ENCODE results near the gene NEUROG3.

NEUROG3 gene, protein sequence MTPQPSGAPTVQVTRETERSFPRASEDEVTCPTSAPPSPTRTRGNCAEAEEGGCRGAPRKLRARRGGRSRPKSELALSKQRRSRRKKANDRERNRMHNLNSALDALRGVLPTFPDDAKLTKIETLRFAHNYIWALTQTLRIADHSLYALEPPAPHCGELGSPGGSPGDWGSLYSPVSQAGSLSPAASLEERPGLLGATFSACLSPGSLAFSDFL

DNA sequence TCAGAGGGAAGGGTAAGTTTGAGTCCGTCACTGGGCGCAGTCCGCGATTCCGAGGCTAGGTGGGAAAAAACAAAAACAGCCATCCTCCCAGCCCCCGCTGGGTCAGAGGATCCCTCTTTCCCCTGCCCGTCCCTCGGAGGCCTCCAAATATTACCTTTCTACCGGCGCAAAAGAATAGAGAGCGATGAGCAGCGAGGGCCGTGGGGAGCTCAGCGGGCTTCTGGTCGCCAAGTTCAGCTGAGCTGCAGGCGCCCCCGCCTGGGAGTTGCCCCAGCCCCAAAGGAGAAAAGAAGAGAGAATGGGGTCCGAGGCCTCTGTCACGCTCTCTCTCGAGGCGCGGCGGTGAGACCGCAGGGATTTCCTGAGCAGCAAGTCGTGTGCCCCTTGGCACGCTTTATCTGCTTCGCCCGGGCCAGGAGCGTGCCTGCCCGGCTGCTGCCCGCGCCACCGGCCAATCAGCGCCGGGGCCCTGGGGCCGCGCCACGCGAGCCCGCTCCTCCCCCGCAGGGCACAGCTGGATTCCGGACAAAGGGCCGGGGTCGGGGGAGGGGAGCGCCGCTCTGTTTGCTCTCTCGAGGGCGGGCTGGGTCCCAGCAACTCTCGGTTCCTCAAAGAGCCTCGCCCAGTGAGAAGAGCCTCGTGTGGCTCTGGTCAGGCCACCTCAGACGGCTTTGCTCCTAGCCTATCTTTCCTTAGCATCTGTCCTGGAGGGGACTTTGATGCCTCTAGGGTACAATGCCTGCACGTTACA is at the start of gene NEUROG3:
NEUROG3 (minus strand) TSS at position 367 of the 751 bp plus-strand sequence. CDS start 379 bp downstream, outside the sequence.
- DNase-seq, result no peak

DNA sequence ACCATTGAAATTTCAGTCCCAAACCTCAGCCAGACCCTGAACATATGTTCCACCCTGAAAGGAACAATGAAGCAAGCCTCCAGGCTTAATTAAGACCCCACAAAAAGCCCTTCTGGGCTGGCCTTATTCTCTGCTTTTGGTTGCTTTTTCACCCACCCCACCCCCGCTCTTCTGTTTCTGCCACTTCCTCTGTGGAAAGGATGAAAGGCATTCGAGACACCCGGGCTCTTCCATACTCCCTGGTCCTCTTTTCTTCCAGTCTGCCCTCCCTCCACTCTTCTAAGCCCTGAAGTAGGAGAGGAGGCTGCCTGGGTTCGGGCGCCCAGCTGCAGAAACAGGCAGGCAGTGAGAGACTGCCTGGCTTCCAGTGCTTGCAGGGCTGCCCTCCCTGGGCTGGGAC is 47.4 kb upstream of the NEUROG3 start:
- DNase-seq, result no peak

DNA sequence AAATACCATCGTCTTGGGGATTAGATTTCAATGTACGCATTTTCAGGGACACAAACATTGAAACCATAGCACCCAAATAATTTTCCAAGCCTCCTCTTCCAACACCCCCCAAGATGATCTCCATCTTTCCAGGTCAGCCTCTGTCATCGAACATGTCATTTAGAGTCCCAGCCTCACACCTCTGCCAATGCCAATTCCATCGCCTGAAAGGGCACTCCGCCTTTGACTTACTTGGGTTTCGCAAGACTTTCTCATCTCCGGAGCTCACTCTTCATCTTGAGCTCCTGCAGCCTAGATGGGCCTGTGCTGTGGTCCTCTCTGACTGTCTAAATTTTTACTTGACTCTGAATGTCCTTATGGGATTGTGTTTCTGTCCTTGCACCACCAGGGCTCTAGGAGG is 46.4 kb upstream of the NEUROG3 start:
- DNase-seq, result no peak

DNA sequence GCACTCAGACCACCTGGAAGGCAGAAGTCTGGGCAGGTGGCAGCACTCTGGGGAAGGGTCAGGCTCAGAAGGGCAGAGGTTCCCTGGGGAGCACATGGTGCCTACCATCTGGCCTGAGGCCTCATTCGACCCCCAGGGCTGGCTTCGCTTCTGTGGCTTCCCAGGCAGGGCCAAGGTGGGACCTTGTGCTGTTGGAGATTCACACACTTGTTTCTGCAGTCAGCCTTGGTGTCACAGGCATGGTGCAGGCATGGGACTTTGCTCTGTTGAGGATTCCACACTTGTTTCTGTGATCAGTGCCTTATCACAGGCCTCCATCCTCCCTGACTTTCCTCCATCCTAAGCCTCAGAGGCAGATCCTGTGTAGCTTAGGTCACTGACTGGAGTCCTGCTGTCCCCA is 45.5 kb upstream of the NEUROG3 start:
- DNase-seq, result no peak

DNA sequence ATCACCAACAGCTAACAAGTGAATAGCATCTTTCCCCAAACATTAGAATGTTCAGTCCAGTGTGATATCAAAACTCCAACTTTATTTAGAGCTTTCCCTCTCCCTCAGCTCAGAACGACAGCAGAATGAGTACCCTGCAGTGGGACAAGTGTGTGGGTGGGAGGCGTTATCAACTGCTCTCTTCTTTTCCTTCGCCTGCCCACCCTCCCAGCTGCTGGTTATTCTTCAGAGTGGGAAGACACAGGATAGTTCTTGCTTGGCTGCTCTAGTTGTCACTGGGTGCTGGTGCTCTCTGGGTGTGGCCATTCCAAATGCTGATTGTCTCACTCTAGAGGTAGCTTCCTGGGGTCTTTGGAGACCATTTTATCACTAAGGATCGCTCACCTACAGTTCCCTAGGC is 43.1 kb upstream of the NEUROG3 start:
- DNase-seq, result no peak

DNA sequence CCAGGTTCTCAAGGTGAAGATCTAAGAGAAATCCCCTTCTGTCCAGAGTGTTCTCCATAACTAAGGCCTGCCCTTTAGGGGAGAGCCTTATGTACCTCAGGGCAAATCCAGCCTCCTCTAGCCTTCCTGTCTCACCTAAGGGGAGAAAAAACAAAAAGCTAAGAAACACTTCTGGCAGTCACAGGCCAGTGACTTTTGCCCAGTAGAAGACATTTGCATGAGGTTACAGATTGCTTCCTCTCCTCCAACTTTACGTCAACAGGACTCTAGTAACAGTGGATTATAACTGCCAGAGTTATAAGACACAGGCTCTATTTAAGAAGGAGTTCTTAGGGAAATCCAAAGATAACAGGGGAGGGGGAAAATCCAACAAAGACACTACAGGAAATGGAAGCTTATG is 40.9 kb upstream of the NEUROG3 start:
- DNase-seq, result no peak

DNA sequence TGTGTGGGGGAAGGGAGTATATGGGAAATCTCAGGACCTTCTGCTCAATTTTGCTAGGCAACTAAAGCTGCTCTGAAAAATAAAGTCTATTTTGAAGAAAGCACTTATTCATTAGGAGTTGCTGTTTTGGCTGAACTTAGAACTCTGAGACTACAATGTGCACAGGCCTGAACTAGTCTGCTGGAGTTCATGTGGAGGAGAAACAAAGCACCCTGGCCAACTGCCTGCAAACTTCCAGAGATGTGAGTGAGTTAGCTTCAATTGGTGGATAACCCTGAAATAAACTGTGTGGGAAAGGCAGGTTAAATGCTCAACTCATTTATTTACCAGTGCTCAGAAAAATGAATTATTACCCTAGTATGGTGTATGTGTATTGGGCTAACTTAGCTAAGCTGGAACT is 39.5 kb upstream of the NEUROG3 start:
- no peak for DNase-seq

DNA sequence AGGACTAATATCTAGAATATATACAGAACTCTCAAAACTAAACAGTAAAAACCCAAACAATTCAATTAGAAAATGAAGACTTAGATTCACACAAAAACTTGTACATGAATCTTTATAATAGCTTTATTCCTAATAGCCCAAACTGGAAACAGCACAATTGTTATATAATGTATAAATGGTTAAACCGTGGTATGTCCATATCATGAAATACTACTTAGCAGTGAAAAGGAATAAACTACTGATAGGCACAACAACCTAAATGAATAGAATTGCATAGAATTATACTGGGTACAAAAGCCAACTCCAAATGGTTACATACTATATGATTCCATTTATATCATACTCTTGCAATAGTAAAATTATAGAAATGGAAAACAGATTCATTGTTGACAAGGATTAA is 35.9 kb upstream of the NEUROG3 start:
- no peak for DNase-seq

DNA sequence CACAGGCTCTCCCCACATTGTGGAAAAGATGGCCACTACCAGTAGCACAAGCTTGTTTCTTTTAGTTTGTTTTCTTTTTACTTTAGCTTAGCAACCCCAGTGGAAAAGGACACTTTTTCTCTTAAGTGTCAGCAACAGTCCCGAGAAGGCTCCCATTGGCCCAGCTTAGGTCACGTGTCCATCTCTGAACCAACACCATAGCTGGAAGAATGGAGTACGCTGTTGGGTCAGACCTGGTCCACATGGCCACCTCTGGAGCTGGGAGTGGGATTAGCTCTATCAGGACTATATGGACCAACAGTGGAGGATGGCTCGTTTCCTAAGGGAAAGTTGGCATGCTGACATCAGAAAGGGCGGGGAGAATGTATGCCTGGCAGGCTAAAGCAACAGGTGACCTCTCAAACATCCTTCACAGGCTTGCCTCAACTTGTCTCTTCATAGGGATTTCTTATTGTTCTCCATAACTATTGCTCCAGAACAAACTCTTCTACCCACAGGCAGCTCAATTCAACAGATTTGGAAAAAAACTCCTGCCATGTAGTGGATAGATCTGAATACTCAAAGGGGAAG is 27.6 kb upstream of the NEUROG3 start:
- no peak for DNase-seq

DNA sequence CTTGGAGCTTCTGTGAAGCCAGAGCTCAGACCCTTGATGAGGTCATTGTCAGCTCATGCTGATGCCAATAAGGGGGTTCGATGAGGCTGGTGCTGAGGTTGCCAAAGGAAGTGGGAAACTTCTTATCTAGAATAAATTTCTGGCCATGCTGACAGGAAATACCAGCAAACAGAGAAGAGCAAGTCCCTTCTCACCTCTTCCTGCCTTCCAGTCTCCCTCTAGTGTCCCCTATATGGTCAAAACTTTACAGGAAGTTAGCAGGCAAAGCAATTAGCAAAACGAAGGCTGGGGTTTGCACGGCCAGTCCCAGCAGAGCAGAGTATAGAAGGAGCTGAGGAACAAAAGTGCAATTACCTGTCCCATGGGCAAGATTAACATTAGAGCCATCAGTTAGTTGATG is 15.1 kb upstream of the NEUROG3 start:
- no peak for DNase-seq

DNA sequence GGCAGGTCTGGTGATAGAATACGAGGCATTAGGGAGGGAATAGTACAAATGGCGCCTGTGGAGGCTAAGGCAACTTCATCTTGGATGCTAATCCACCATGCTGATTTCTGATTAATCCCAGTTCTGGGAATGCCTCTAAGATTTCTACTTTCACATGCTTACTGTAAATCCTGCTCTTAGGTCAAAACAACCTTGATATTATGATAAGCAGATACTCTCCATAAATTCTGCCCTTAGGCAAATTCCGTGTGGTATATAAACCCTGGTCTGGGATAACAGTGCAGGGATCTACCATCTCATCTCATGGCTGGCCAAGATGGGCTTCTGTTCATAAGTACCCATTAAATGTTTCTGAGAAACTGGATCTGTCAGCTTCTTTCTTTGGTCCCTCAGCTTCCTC is 11.4 kb upstream of the NEUROG3 start:
- no peak for DNase-seq

DNA sequence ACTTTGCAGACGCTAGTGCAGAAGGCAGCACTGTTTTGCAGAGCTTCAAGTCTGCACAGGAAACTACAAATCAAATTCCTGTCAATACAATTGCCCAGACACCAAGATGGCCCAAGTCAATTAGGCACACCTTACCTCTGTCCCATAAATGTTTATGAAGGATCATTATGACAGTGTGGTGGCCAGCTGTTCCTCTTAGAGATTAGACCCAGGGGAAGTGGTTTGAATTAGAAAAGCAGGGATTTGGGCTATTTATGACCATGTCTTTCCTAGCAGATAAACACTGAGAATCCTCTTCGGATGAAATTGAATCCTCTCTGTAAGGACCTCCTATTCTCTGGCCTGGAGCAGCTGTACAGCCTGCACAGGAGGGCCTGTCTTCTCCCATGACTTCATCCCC is 9.9 kb upstream of the NEUROG3 start:
- no peak for DNase-seq

DNA sequence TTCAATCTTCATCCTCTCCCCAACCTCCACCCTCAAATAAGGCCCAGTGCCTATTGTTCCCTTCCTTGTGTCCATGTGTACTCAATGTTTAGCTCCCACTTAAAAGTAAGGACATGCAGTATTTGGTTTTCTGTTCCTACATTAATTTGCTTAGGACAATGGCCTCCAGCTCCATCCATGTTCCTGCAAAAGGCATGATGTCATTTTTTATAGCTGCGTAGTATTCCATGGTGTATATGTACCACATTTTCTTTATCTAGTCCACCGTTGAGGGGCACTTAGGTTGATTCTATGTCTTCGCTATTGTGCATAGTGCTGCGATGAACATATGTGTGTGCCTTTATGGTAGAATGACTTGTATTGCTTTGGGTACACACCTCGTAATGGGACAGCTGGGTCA is 7.2 kb upstream of the NEUROG3 start:
- no peak for DNase-seq

DNA sequence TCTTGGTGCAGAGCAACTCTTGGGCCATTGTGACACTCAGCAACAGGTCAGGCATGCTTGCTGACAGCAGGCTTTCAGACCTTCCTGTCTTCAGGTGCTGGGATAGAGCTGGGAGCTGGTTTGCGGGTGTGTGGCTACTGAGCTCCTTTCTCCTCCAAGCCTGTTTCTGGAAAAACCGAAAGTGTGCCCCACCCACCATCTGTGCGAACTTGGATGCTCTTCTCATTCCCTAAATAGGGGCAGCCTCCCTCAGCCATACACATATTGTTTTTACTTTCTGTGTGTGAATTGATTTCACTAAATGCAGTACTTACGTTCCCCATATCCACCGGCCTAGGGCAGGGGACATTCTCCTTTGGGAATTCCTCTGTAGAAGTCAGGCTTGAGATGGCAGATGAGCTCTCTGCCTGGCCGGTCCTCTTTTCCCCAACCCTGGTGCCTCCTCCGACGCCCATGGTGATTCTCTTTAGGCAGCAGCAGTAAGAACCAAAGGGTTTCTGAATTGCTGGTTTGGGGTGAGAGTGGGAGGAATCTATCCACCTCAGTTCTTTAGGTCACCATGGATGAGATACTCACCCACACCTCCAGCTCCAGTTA is 6.3 kb upstream of the NEUROG3 start:
- DNase-seq, result no peak

DNA sequence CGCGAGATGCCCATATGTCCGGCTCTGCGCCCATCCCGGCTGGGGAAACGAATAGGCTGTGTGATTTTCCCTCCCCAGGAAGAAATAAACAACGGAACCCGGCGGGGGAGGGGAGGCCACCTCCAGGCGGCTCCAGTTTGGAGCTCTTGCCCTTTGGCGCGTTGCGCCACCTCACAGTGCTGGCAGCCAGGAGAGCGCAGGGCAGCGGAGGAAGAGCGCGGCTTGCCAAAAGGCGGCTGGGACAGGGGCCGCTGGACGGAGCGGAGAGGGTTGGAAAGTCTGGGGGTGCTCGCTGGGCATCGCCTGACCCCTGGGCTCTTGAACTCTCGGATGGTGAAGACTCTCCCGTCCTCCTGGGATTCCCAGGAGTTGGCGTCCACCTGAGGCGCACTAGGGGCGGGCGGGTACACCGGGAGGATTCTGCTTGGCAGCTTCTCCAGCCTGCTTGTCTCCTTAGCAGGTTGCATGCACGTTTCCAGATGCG is 5.3 kb upstream of the NEUROG3 start:
- DNase-seq, result no peak

DNA sequence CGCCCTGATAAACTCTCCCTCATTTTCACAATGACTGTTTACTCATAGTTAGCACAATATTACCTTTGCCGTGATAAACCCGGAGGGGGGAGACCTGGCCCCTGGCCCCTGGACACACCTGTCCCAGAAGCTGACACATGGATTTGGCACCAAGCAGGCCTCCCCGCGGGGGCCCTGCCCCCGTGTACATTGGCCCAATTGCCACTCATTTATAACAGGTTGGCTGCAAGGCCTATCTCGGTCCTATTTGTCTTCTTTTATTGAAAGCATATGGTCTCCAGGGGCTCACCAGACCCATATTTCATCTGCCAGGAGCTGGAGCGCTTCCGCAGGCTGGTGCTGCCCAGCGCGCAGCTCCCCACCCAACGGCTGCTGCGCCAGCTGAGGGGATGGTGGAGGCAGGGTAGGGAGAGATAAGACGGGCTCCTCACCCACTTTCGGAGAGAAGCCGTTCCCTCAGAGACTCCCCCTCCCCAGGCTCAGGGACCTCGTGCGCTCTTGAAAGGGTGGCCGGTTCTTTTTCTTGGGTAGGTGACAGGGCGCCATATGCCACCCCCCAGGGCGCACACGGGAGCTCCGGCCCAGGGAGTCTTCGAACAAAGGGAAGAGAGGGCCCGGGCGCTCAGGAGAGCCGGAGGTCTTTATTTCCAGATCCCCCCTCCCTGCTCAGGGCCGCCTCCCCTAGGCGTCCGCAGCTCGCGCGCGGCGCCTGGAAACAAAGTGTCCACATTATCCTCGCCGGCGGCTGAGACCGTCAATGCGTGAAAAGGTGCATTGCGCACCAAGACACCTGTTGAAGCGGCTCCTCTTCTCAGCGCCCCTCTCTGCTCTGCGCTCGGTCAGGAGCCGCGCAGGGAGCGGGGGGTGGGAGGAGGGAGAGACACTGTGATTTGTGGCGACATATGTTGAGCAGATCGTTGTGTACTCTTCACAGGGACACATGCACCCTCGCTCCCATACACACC is 4.3 kb upstream of the NEUROG3 start:
- DNase-seq, result no peak

DNA sequence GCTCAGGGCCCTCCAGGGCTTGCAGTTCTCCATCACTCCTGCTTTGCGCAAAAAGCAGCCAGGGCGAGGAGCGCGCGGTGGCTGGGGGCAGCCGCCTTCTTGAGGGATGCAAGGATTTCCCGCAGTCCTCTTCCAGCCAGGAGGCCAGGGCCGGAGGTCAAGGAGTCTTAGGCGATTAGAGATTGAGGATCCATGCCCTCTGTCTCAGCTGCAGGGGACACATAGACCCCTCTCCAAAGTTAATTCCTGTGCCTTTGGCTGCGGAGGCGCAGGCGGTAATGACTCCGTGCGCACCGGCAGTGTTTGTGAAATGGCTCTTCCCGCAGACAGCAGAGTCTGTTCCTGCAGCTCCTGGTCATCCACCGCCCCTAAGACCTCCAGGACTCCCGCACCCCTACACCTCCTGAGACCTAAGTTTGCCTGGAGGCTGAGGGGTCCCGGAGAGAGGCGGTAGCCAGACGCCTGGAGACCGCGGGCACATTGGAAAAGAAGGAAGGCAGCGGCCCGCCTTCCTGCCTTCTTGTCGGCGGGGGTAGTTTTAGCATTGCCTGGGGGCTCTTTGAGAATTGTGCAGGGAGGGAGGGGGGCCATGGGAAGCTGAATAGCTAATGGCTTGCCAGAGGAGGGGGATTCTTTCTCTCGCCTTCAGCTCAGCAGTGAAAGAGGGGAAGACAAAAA is 3.3 kb upstream of the NEUROG3 start:
- no peak for DNase-seq

DNA sequence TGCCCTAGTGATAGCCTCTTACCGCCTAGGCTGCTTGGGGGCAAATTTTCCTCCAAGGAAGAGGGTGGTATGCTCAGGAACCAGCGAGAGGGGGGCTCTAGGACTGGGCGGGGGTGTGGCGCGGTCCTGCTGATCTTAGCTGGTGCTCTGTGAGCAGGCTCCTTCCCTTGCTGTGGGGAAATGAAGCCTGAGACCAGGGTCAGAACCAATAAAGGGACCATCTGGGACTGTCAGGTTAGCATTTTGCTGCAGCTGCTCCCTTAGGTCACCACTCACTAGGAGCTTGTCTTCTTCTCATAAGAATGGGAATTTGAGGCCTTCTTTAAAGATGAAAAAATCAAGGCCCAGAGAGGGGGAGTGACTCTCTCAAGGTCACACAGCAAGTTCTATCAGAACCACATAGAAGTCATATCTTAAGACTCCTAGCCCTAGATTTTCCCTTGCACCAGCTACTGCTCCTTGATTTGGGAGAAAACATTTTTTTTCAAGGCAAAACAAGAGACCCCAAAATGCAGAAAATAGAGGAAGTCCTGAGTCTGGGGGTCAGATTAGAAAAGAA is 2.0 kb upstream of the NEUROG3 start:
- DNase-seq, result no peak

DNA sequence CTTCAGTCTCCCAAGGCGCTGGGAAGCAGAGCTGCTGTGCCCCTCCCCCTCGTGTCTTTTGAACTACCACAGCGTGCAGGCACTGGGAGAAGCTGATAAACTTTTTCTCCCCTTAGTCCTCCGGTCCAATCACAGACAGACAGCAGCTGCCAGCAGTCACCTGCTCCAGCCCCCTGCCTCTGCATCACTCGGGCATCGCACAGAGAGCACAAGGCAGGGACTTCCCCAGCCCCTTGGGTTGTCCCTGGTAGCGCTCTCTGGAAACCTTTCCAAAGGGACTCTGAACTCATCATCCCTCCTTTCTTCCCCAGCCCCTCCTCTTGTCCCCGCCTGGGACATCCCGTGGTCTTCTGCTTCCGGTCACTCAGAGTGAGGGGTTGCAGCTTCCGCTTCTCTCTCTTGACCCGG is 1.4 kb upstream of the NEUROG3 start:
- no peak for DNase-seq

DNA sequence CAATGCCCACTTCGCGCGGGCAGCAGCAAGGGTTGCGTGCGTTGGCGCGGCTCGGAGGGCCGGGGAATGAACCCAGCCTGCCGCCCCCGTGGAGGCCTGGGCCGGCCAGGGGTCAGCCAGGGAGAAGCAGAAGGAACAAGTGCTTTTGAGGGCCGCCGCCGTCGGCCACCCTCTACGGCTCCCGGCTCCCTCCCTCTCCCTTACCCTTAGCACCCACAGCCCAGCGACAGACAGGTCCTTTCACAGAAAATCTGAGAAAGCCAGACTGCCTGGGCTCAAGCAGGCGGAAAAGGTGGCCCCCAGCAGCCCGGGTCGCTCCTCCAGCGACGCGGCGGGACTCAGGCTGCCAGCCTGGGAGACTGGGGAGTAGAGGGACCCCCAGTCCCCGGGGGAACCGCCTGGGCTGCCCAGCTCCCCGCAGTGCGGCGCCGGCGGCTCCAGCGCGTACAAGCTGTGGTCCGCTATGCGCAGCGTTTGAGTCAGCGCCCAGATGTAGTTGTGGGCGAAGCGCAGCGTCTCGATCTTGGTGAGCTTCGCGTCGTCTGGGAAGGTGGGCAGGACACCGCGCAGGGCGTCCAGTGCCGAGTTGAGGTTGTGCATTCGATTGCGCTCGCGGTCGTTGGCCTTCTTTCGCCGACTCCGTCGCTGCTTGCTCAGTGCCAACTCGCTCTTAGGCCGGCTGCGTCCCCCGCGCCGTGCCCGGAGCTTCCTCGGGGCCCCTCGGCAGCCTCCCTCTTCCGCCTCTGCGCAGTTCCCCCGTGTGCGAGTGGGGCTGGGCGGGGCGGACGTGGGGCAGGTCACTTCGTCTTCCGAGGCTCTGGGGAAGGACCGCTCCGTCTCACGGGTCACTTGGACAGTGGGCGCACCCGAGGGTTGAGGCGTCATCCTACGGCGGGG is 815 bp downstream of the NEUROG3 start:
- peak; percentile 62 for DNase-seq
